ENCODE data around the gene DPP7.

DPP7 gene

GRCh38 chr9:137147091-137147792 lies 32.7 kb upstream of the DPP7 start:
- Histone ChIP-seq H3K4me3 (ENCODE audit: low read depth, low read length) (no peak overlapping the region), H3K27me3 (ENCODE audit: insufficient read depth, low read length) (peaks cover 13% of the 10 kb centered on the region), H3K27ac (ENCODE audit: low read depth, low read length) (no peak overlapping the region), H2AFZ (ENCODE audit: low read length, unreplicated experiment) (no peak overlapping the region), H3K4me1 (ENCODE audit: control insufficient read depth, insufficient read depth, low read length, unreplicated experiment) (no peaks in the 10 kb centered on the region), H3K36me3 (ENCODE audit: insufficient read depth, low read length) (no peaks in the 10 kb centered on the region), H3K79me2 (ENCODE audit: control insufficient read depth, insufficient read depth, low read length, unreplicated experiment) (no peaks in the 10 kb centered on the region)

- H3K27me3 ChIP-seq (ENCODE audit: insufficient read depth, low read length), result peaks cover 19% of the 10 kb centered on the region
- H3K36me3 ChIP-seq (ENCODE audit: insufficient read depth, low read length), result no peaks in the 10 kb centered on the region
- H3K4me1 ChIP-seq (ENCODE audit: control insufficient read depth, insufficient read depth, low read length, unreplicated experiment), result no peaks in the 10 kb centered on the region
- no peak overlapping the region for H2AFZ ChIP-seq (ENCODE audit: low read length, unreplicated experiment)
- no peaks in the 10 kb centered on the region for H3K79me2 ChIP-seq (ENCODE audit: control insufficient read depth, insufficient read depth, low read length, unreplicated experiment)
- no peak overlapping the region for H3K27ac ChIP-seq (ENCODE audit: low read depth, low read length)
- no peak overlapping the region for H3K4me3 ChIP-seq (ENCODE audit: low read depth, low read length)
Measured at GRCh38 chr9:137146527-137146918, 32.0 kb upstream of the DPP7 start.

DNA sequence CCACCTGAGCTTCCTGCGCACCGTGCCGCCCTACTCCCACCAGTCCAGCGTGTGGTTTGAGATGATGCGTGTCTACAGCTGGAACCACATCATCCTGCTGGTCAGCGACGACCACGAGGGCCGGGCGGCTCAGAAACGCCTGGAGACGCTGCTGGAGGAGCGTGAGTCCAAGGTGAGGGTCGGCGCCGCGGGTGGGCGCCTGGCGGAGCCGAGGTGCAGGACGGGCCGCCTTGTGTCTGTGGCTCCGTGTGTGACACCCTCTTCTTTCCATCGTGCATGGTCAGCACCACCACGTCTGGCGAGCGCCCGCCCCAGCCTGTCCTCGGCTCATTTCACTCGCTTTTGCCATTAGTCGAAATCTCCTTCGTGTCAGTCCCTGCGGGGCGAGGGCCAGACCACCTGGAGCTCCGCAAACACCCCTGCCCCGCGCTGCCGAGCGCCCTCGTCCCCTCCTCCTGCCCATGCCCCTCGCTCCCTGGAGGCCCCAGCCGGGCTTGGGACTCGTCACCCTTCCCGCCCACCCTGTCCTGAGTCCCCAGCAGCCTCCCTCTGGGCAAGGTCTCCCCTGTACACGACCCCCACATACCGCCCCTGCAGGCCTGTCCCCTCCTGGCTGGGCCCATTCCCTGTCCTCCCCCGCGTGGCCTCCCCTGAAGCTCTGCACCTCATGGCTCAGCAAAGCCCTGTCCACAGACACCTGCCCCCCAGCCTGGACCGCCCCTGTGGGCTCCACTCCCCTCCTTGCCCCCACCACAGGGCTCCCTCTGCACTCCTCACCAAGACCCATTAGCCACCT lies 31.4 kb upstream of the DPP7 start:
- Histone ChIP-seq H3K4me1 (ENCODE audit: control insufficient read depth, insufficient read depth, low read length, unreplicated experiment) (no peaks in the 10 kb centered on the region), H3K27me3 (ENCODE audit: insufficient read depth, low read length) (peaks cover 24% of the 10 kb centered on the region), H3K36me3 (ENCODE audit: insufficient read depth, low read length) (no peaks in the 10 kb centered on the region), H3K4me3 (ENCODE audit: low read depth, low read length) (no peak overlapping the region), H3K27ac (ENCODE audit: low read depth, low read length) (no peak overlapping the region), H2AFZ (ENCODE audit: low read length, unreplicated experiment) (no peak overlapping the region), H3K79me2 (ENCODE audit: control insufficient read depth, insufficient read depth, low read length, unreplicated experiment) (no peaks in the 10 kb centered on the region)

GRCh38 chr9:137143459-137143858 lies 28.9 kb upstream of the DPP7 start:
- no peaks in the 10 kb centered on the region for H3K4me1 ChIP-seq (ENCODE audit: control insufficient read depth, insufficient read depth, low read length, unreplicated experiment)
- H3K27ac ChIP-seq (ENCODE audit: low read depth, low read length), result no peak overlapping the region
- no peaks in the 10 kb centered on the region for H3K79me2 ChIP-seq (ENCODE audit: control insufficient read depth, insufficient read depth, low read length, unreplicated experiment)
- no peak overlapping the region for H3K4me3 ChIP-seq (ENCODE audit: low read depth, low read length)
- no peak overlapping the region for H2AFZ ChIP-seq (ENCODE audit: low read length, unreplicated experiment)
- no peaks in the 10 kb centered on the region for H3K36me3 ChIP-seq (ENCODE audit: insufficient read depth, low read length)
- peaks cover 48% of the 10 kb centered on the region for H3K27me3 ChIP-seq (ENCODE audit: insufficient read depth, low read length)

DNA sequence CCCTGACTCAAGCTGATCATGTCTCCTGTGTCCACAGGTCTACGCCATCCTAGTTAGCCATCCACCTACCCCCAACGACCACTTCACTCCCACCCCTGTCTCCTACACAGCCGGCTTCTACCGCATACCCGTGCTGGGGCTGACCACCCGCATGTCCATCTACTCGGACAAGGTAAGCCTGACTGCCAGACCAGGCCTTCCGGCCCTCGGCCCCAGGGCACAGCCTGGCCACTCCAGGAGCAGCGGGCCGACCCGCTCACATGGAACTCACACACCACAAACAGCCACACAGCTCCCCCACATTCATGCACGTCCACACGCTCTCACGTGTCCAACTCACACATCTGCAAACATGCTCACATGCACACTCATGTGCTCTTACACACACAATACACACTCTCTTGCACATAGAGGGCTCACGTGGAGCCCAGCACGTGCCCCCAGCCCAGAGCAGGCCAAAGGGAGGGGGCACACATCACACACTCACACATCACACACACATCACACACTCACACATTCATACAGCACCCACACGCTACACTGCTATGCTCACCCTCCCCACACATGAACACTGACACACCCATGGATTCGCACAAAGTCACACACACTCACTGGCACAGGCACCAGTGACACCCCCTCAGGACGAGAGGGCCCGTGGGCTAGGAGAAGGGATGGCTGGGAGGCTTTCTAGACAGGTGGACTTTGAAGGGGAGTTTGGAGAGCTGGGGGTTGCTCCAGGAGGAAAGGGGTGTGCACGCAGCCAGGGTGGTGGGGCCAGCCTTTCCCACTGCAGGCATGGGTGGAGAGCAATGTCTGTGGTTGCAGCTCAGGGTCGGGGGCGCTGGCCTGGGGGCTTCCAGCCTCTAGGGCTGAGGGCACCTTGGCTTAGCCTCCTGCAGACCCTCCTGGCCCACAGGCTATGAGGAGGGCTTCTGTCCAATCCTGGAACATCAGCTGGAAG lies 27.7 kb upstream of the DPP7 start:
- Histone ChIP-seq H3K36me3 (ENCODE audit: insufficient read depth, low read length) (no peaks in the 10 kb centered on the region), H3K27ac (ENCODE audit: low read depth, low read length) (no peak overlapping the region), H2AFZ (ENCODE audit: low read length, unreplicated experiment) (no peak overlapping the region), H3K79me2 (ENCODE audit: control insufficient read depth, insufficient read depth, low read length, unreplicated experiment) (no peaks in the 10 kb centered on the region), H3K4me1 (ENCODE audit: control insufficient read depth, insufficient read depth, low read length, unreplicated experiment) (no peaks in the 10 kb centered on the region), H3K4me3 (ENCODE audit: low read depth, low read length) (no peak overlapping the region), H3K27me3 (ENCODE audit: insufficient read depth, low read length) (peaks cover 53% of the 10 kb centered on the region)

GRCh38 chr9:137141050-137141810 lies 26.7 kb upstream of the DPP7 start:
- Histone ChIP-seq H3K79me2 (ENCODE audit: control insufficient read depth, insufficient read depth, low read length, unreplicated experiment) (no peaks in the 10 kb centered on the region), H3K27me3 (ENCODE audit: insufficient read depth, low read length) (peaks cover 62% of the 10 kb centered on the region), H3K27ac (ENCODE audit: low read depth, low read length) (no peak overlapping the region), H3K36me3 (ENCODE audit: insufficient read depth, low read length) (no peaks in the 10 kb centered on the region), H3K4me3 (ENCODE audit: low read depth, low read length) (no peak overlapping the region), H2AFZ (ENCODE audit: low read length, unreplicated experiment) (no peak overlapping the region), H3K4me1 (ENCODE audit: control insufficient read depth, insufficient read depth, low read length, unreplicated experiment) (no peaks in the 10 kb centered on the region)

GRCh38 chr9:137140151-137141012 lies 25.8 kb upstream of the DPP7 start:
- peaks cover 68% of the 10 kb centered on the region for H3K27me3 ChIP-seq (ENCODE audit: insufficient read depth, low read length)
- H2AFZ ChIP-seq (ENCODE audit: low read length, unreplicated experiment), result no peak overlapping the region
- no peak overlapping the region for H3K4me3 ChIP-seq (ENCODE audit: low read depth, low read length)
- no peaks in the 10 kb centered on the region for H3K79me2 ChIP-seq (ENCODE audit: control insufficient read depth, insufficient read depth, low read length, unreplicated experiment)
- no peaks in the 10 kb centered on the region for H3K36me3 ChIP-seq (ENCODE audit: insufficient read depth, low read length)
- H3K27ac ChIP-seq (ENCODE audit: low read depth, low read length), result no peak overlapping the region
- H3K4me1 ChIP-seq (ENCODE audit: control insufficient read depth, insufficient read depth, low read length, unreplicated experiment), result no peaks in the 10 kb centered on the region

DNA sequence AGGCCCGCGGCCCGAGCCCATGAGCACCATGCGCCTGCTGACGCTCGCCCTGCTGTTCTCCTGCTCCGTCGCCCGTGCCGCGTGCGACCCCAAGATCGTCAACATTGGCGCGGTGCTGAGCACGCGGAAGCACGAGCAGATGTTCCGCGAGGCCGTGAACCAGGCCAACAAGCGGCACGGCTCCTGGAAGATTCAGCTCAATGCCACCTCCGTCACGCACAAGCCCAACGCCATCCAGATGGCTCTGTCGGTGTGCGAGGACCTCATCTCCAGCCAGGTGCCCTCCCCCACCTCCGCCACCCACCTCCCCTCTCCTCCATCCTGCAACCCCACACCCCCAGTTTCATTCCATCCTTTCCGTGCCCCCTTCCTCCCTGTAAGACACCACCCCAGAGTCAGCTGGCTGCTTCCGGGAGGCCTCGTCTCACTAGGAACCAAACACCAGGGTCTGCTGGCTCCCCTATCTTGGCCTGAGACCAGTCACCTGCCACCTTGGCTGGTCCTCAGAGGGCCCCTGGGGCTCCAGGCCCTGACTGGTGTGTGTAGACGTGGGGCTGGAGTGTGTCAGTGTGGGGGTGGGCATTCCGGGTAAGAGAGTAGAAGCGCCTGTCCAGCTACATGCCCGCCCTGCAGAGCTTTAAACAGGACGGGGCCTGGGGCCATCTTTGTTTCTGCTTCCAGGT lies 25.1 kb upstream of the DPP7 start:
- Histone ChIP-seq H3K4me3 (ENCODE audit: low read depth, low read length) (no peak overlapping the region), H3K27ac (ENCODE audit: low read depth, low read length) (no peak overlapping the region), H2AFZ (ENCODE audit: low read length, unreplicated experiment) (no peak overlapping the region), H3K36me3 (ENCODE audit: insufficient read depth, low read length) (no peaks in the 10 kb centered on the region), H3K79me2 (ENCODE audit: control insufficient read depth, insufficient read depth, low read length, unreplicated experiment) (no peaks in the 10 kb centered on the region), H3K4me1 (ENCODE audit: control insufficient read depth, insufficient read depth, low read length, unreplicated experiment) (no peaks in the 10 kb centered on the region), H3K27me3 (ENCODE audit: insufficient read depth, low read length) (peaks cover 68% of the 10 kb centered on the region)

DNA sequence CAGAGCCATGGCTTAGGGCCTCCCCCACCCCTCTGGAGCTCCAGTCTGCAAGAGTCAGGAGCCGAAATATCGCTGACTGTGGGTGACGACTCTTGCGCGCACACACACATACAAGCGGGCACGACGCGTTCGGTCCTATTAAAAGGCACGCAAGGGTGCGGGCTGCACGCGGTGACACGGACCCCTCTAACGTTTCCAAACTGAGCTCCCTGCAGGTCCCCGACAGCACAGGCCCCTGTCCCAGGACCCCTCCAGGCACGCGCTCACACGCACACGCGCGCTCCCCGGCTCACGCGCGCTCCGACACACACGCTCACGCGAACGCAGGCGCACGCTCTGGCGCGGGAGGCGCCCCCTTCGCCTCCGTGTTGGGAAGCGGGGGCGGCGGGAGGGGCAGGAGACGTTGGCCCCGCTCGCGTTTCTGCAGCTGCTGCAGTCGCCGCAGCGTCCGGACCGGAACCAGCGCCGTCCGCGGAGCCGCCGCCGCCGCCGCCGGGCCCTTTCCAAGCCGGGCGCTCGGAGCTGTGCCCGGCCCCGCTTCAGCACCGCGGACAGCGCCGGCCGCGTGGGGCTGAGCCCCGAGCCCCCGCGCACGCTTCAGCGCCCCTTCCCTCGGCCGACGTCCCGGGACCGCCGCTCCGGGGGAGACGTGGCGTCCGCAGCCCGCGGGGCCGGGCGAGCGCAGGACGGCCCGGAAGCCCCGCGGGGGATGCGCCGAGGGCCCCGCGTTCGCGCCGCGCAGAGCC lies 24.4 kb upstream of the DPP7 start, which contains the start of gene GRIN1:
TSS of gene GRIN1 (plus strand) at position 433 of the 746 bp plus-strand sequence. CDS start 333 bp downstream, outside the sequence.
- no peaks in the 10 kb centered on the region for H3K36me3 ChIP-seq (ENCODE audit: insufficient read depth, low read length)
- no peaks in the 10 kb centered on the region for H3K79me2 ChIP-seq (ENCODE audit: control insufficient read depth, insufficient read depth, low read length, unreplicated experiment)
- H3K27me3 ChIP-seq (ENCODE audit: insufficient read depth, low read length), result peaks cover 68% of the 10 kb centered on the region
- no peak within 1 kb of the TSS for H2AFZ ChIP-seq (ENCODE audit: low read length, unreplicated experiment)
- H3K4me1 ChIP-seq (ENCODE audit: control insufficient read depth, insufficient read depth, low read length, unreplicated experiment), result no peaks in the 10 kb centered on the region
- H3K4me3 ChIP-seq (ENCODE audit: low read depth, low read length), result no peak within 1 kb of the TSS
- no peak within 1 kb of the TSS for H3K27ac ChIP-seq (ENCODE audit: low read depth, low read length)

Data from ACC112 (cell line).